SH-SY5Y (cell line): ENCODE measurements around the gene KDM7A.

ENCODE experiments used
- GATA2 ChIP-seq: IDR thresholded peaks from 2 replicates; pipeline ENCODE4 v1.6.1; 2011; ENCODE audit warnings: mild to moderate bottlenecking, low read depth, low read length
- GATA3 ChIP-seq: IDR thresholded peaks from 2 replicates; pipeline ENCODE4 v1.6.1; 2011; ENCODE audit warnings: low read depth, mild to moderate bottlenecking, low read length, moderate library complexity

DNA sequence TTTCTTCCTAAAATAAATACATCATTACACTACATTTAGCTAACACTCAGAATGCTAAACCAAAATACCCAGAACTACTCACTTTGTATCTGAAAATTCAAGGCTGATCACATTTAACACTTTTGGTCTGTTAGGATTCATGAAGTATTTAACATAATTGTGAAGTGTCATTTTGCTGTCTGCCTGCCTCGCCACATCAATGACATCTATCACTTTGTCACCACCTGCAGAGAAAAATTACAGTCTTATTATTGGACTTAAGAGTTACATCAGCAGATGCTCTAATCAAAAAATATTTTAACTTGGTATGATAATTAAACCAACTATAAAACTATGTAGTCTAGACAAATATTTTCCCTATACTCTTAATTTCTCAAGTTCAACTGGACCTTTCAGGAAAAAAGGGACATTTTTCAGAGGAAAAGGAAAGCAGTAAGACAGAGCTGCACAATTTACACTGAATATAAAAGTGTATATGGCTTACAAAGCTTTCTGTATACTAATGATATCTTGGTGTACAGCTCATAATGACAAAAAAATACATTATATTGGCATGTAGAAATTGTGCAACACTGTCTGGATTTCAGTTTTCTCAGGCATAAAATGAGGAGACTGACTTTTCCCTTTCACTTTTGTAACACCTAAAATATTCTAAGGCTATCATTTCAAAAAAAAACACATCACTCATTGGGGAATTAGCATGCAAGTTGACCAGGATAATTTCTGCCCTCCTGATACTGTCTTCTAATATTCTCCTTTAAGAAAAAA is 49.2 kb downstream of the KDM7A start:
- TF ChIP-seq GATA2 (no peak), GATA3 (no peak)
